ENCODE results near the gene TBPL1. TPM values are rescaled to one million over a fixed set of nuclear protein-coding genes. Genes with fewer than 3 reads are reported as not detected.
"Not testable (repeated sequence)": the region's sequence is repeated elsewhere in the genome, so short reads cannot be mapped to it uniquely, and the experiment has no call there.

Gene TBPL1
- total and polyA plus RNA-seq, 12 donors: 9.0 to 18.9 (median 14.4) TPM

DNA sequence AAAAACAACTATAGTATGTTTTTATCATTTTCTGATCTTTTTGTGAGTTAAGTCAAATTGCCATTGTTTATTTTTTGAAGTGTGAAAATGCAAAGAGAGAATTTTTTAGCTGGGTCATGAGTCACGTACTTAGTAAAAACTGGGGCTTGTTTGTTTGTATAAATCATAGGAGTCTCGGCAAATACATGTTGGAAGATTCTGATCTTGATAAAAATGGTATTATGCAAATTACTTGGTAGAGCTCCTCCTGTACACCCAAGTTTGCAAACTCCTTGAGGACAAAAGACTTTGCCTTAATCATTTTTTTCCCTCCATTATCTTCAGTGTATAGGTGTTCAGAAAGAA is 25.8 kb downstream of the TBPL1 start:
- peaks cover 0 to 23% (median 20%) of the 10 kb centered on the region in 9 donors for H3K4me1 ChIP-seq
- 61 to 75% methylated on average over 2 of the region's 2 CpGs for WGBS, 2 donors
- H3K4me3 ChIP-seq: no peak overlapping the region
- no peaks in the 10 kb centered on the region for H3K27me3 ChIP-seq
- TF ChIP-seq, protein P1, sequence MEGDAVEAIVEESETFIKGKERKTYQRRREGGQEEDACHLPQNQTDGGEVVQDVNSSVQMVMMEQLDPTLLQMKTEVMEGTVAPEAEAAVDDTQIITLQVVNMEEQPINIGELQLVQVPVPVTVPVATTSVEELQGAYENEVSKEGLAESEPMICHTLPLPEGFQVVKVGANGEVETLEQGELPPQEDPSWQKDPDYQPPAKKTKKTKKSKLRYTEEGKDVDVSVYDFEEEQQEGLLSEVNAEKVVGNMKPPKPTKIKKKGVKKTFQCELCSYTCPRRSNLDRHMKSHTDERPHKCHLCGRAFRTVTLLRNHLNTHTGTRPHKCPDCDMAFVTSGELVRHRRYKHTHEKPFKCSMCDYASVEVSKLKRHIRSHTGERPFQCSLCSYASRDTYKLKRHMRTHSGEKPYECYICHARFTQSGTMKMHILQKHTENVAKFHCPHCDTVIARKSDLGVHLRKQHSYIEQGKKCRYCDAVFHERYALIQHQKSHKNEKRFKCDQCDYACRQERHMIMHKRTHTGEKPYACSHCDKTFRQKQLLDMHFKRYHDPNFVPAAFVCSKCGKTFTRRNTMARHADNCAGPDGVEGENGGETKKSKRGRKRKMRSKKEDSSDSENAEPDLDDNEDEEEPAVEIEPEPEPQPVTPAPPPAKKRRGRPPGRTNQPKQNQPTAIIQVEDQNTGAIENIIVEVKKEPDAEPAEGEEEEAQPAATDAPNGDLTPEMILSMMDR (IDR thresholded peaks at IDR 0.05): no peak
- ATAC-seq (no peak), DNase-seq (no peak)
- peak overlapping the region in 1 of 10 donors; percentile 48 for H3K27ac ChIP-seq
- H3K9me3 ChIP-seq: no peaks in the 10 kb centered on the region
- intact Hi-C loops (cut with DNase I): loop anchor here in 3 of 10 donors (10.0 kb wide), 2 partner anchors 54 to 116 kb away; no protein-coding TSS in a partner anchor
- peaks cover 0 to 41% (median under 1%) of the 10 kb centered on the region in 9 donors for H3K36me3 ChIP-seq

DNA sequence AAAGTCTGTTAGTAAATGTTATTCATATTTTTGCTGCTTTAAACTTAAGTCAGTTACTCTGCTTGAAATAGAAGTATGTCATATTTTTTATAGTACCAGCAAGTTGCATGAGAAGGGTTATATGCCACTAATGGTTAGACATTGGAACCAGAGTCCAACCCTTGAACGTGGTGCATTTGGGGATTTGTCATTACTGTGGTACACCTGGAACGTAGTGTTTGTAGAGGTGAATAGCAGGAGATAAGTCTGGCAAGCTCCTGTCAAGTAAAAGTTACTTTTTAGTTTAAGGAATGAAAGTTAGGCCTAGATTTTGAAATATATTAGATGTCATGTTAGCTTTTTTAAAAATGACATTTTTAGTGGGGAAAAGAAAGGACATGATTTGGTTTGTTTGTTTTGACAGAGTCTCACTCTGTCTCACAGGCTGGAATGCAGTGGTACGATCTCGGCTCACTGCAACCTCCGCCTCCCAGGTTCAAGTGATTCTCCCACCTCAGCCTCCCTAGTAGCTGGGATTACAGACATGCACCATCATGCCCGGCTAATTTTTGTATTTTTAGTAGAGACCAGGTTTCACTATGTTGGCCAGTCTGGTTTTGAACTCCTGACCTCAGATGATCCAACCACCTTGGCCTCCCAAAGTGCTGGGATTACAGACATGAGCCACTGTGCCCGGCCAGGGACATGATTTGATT is 26.4 kb downstream of the TBPL1 start:
- WGBS, 2 donors: 90 to 91% methylated on average over 7 of the region's 7 CpGs
- intact Hi-C loops (cut with DNase I): loop anchor here in 3 of 10 donors (10.0 kb wide), 2 partner anchors 55 to 115 kb away; no protein-coding TSS in a partner anchor
- H3K4me3 ChIP-seq, DNase-seq, ATAC-seq, H3K27me3 ChIP-seq, H3K9me3 ChIP-seq: not testable (repeated sequence)
- Histone ChIP-seq H3K36me3 (peaks cover 0 to 46% (median 6%) of the 10 kb centered on the region in 9 donors), H3K4me1 (peaks cover 0 to 23% (median 20%) of the 10 kb centered on the region in 9 donors), H3K27ac (peak overlapping the region in 1 of 10 donors; percentile 48)

GRCh38 chr6:133980168-133980567 is 27.1 kb downstream of the TBPL1 start:
- TF ChIP-seq, protein P1 (IDR thresholded peaks at IDR 0.05): no peak
- Histone ChIP-seq H3K36me3 (peaks cover 0 to 53% (median 11%) of the 10 kb centered on the region in 9 donors), H3K4me3 (no peak overlapping the region), H3K27me3 (no peaks in the 10 kb centered on the region), H3K9me3 (no peaks in the 10 kb centered on the region), H3K4me1 (peaks cover 0 to 23% (median 20%) of the 10 kb centered on the region in 9 donors), H3K27ac (no peak overlapping the region)
- ATAC-seq (no peak), DNase-seq (no peak)
- intact Hi-C loops (cut with DNase I): no loop called here
- 94 to 95% methylated on average over 3 of the region's 3 CpGs for WGBS, 2 donors

- ATAC-seq (peak in 1 of 8 donors; percentile 31), DNase-seq (no peak)
- H3K36me3 ChIP-seq: peaks cover 0 to 83% (median 14%) of the 10 kb centered on the region in 9 donors
- intact Hi-C loops (cut with DNase I): no loop called here
- no peaks in the 10 kb centered on the region for H3K27me3 ChIP-seq
- H3K4me3 ChIP-seq: no peak overlapping the region
- 76 to 82% methylated on average over 9 of the region's 9 CpGs for WGBS, 2 donors
- TF ChIP-seq, protein P1 (IDR thresholded peaks at IDR 0.05): no peak
- no peak overlapping the region for H3K27ac ChIP-seq
- no peaks in the 10 kb centered on the region for H3K9me3 ChIP-seq
- peaks cover 0 to 14% (median 10%) of the 10 kb centered on the region in 9 donors for H3K4me1 ChIP-seq
Observed at GRCh38 chr6:133983099-133983939, 30.3 kb downstream of the TBPL1 start.

All from heart right ventricle (tissue), 16 donors.